IMR-90 (cell line): Measurements from ENCODE around the gene NR2F1. TPM values are rescaled to one million over a fixed set of nuclear protein-coding genes. Genes with fewer than 3 reads are reported as not detected.

Experiments
- ATAC-seq: fragments of 200-7000 bp; cut with Tn5 transposase; 2 replicates; pipeline ENCODE4 v1.9.1; 2020; ENCODE audit warnings: low read depth, mild to moderate bottlenecking, moderate library complexity
- BruUV-seq: library from RNA; stranded (reverse); fragments of 400-500 nt; replicated peaks from 2 replicates; lab custom pipeline; 2021; lab: Mats Ljungman, UMichigan
- CTCF ChIA-PET: fragments of 300-600 bp; formaldehyde crosslinking; extraction: SDS; loops from one replicate; lab custom pipeline; 2021; ENCODE audit warnings: antibody characterized with exemption; lab: Yijun Ruan, JAX
- POLR2A ChIA-PET: fragments of 300-600 bp; sonication (Branson Sonifier 250); formaldehyde crosslinking; loops from one replicate; lab custom pipeline; 2022; ENCODE audit warnings: antibody characterized with exemption; ENCODE audit not compliant: unreplicated experiment; lab: Charles Lee
- DNase-seq: peaks from one replicate; pipeline ENCODE4 v3.0.0; 2013
- H2AFZ ChIP-seq: replicated peaks from 2 replicates; pipeline ENCODE3; 2013; ENCODE audit warnings: low read length, mild to moderate bottlenecking; ENCODE audit not compliant: poor library complexity
- H2AK5ac ChIP-seq: 2 replicates; pipeline ENCODE4 v1.6.1; 2013; ENCODE audit warnings: low read depth, low read length, inconsistent platforms
- H2AK9ac ChIP-seq: replicated peaks from 2 replicates; pipeline ENCODE3; 2013; ENCODE audit warnings: mild to moderate bottlenecking, low read depth, low read length, moderate library complexity; ENCODE audit not compliant: poor library complexity
- H2BK120ac ChIP-seq: 2 replicates; pipeline ENCODE4 v1.6.1; 2013; ENCODE audit warnings: low read depth, low read length, inconsistent platforms
- H2BK15ac ChIP-seq: 3 replicates; pipeline ENCODE4 v1.6.1; 2013; ENCODE audit warnings: low read depth, low read length, inconsistent platforms
- H2BK20ac ChIP-seq: 2 replicates; pipeline ENCODE4 v1.6.1; 2013; ENCODE audit warnings: low read depth, mild to moderate bottlenecking, inconsistent platforms, low read length, moderate library complexity
- H2BK5ac ChIP-seq: 2 replicates; pipeline ENCODE4 v1.6.1; 2013; ENCODE audit warnings: mild to moderate bottlenecking, low read depth, low read length, inconsistent platforms; ENCODE audit not compliant: poor library complexity, severe bottlenecking
- H3K14ac ChIP-seq: replicated peaks from 2 replicates; pipeline ENCODE4 v1.6.1; 2013; ENCODE audit warnings: low read depth, low read length, inconsistent platforms
- H3K18ac ChIP-seq: 2 replicates; pipeline ENCODE4 v1.6.1; 2013; ENCODE audit warnings: low read depth, low read length, control low read depth
- H3K23ac ChIP-seq: 2 replicates; pipeline ENCODE4 v1.6.1; 2013; ENCODE audit warnings: low read depth, low read length, inconsistent platforms
- H3K27ac ChIP-seq: 2 replicates; pipeline ENCODE4 v1.5.1; 2013; ENCODE audit warnings: mild to moderate bottlenecking, control low read depth, low read length; ENCODE audit not compliant: insufficient read depth
- H3K27me3 ChIP-seq: 2 replicates; pipeline ENCODE4 v1.6.1; 2013; ENCODE audit warnings: low read length; ENCODE audit not compliant: control insufficient read depth, insufficient read depth
- H3K36me3 ChIP-seq: 2 replicates; pipeline ENCODE4 v1.6.1; 2013; ENCODE audit warnings: low read length, mixed read lengths; ENCODE audit not compliant: control insufficient read depth, insufficient read depth
- H3K4ac ChIP-seq: 2 replicates; pipeline ENCODE4 v1.6.1; 2013; ENCODE audit warnings: low read depth, low read length, inconsistent platforms
- H3K4me1 ChIP-seq: 2 replicates; pipeline ENCODE4 v1.6.1; 2013; ENCODE audit warnings: low read length, mixed read lengths; ENCODE audit not compliant: control insufficient read depth, insufficient read depth
- H3K4me2 ChIP-seq: 2 replicates; pipeline ENCODE4 v1.6.1; 2013; ENCODE audit warnings: low read depth, mild to moderate bottlenecking, control low read depth, low read length, moderate library complexity
- H3K4me3 ChIP-seq: 2 replicates; pipeline ENCODE4 v1.5.1; 2013; ENCODE audit warnings: low read depth, mild to moderate bottlenecking, control low read depth, low read length, moderate library complexity; ENCODE audit not compliant: insufficient read depth
- H3K56ac ChIP-seq: 2 replicates; pipeline ENCODE4 v1.6.1; 2013; ENCODE audit warnings: low read length, inconsistent platforms; ENCODE audit not compliant: insufficient read depth; ENCODE audit errors: extremely low read depth
- H3K79me1 ChIP-seq, 2 experiments: 2 replicates each; pipeline ENCODE4 v1.6.1; 2013; ENCODE audit warnings: low read length in 2 of 2, inconsistent platforms in 1 of 2, low read depth in 1 of 2
- H3K9ac ChIP-seq: 2 replicates; pipeline ENCODE4 v1.6.1; 2013; ENCODE audit warnings: low read depth, low read length, control low read depth
- H3K9me1 ChIP-seq: 2 replicates; pipeline ENCODE4 v1.6.1; 2013; ENCODE audit warnings: low read length, inconsistent platforms; ENCODE audit not compliant: insufficient read depth
- H3K9me3 ChIP-seq: 2 replicates; pipeline ENCODE4 v1.6.1; 2013; ENCODE audit warnings: low read length; ENCODE audit not compliant: control insufficient read depth, insufficient read depth
- H4K20me1 ChIP-seq: 2 replicates; pipeline ENCODE4 v1.6.1; 2013; ENCODE audit warnings: low read length, inconsistent platforms; ENCODE audit not compliant: insufficient read depth
- H4K5ac ChIP-seq: 2 replicates; pipeline ENCODE4 v1.6.1; 2013; ENCODE audit warnings: mild to moderate bottlenecking, low read depth, low read length, control low read depth
- H4K8ac ChIP-seq, 2 experiments: 2 replicates each; pipeline ENCODE4 v1.6.1; 2013; ENCODE audit warnings: low read depth in 2 of 2, low read length in 2 of 2, control low read depth in 1 of 2, inconsistent platforms in 1 of 2
- H4K91ac ChIP-seq: 2 replicates; pipeline ENCODE4 v1.6.1; 2013; ENCODE audit warnings: low read depth, low read length, inconsistent platforms; ENCODE audit not compliant: insufficient read depth
- BHLHE40 ChIP-seq: fragments of 150-350 bp; IDR thresholded peaks from 2 replicates; pipeline ENCODE4 v1.6.1; 2016; ENCODE audit warnings: mild to moderate bottlenecking, low read depth, low read length
- CEBPB ChIP-seq: IDR thresholded peaks from 2 replicates; pipeline ENCODE4 v1.6.1; 2012; ENCODE audit warnings: low read depth, low read length, improper control_type of control experiment
- CHD1 ChIP-seq: IDR thresholded peaks from 2 replicates; pipeline ENCODE4 v1.6.1; 2012; ENCODE audit warnings: low read depth, low read length, improper control_type of control experiment
- CTCF ChIP-seq: conservative IDR thresholded peaks from 2 replicates; pipeline ENCODE4 v1.5.1; 2012; ENCODE audit warnings: mild to moderate bottlenecking, low read depth, low read length, improper control_type of control experiment
- FOS ChIP-seq: fragments of 150-350 bp; IDR thresholded peaks from 2 replicates; pipeline ENCODE4 v1.6.1; 2016; ENCODE audit warnings: low read depth, low read length
- MAFK ChIP-seq: IDR thresholded peaks from 2 replicates; pipeline ENCODE4 v1.6.1; 2012; ENCODE audit warnings: low read depth, low read length, improper control_type of control experiment
- MAZ ChIP-seq: IDR thresholded peaks from 2 replicates; pipeline ENCODE4 v1.6.1; 2012; ENCODE audit warnings: low read depth, mild to moderate bottlenecking, low read length, improper control_type of control experiment, moderate library complexity, borderline replicate concordance
- MXI1 ChIP-seq: IDR thresholded peaks from 2 replicates; pipeline ENCODE4 v1.6.1; 2012; ENCODE audit warnings: low read depth, mild to moderate bottlenecking, low read length, moderate library complexity, borderline replicate concordance
- NFE2L2 ChIP-seq: fragments of 150-350 bp; IDR thresholded peaks from 2 replicates; pipeline ENCODE4 v1.6.1; 2016; ENCODE audit warnings: low read depth, mild to moderate bottlenecking, low read length
- POLR2A ChIP-seq: IDR thresholded peaks from 2 replicates; pipeline ENCODE4 v1.6.1; 2012; ENCODE audit warnings: mild to moderate bottlenecking, low read depth, low read length
- RAD21 ChIP-seq: IDR thresholded peaks from 2 replicates; pipeline ENCODE4 v1.6.1; 2012; ENCODE audit warnings: low read length, improper control_type of control experiment
- RCOR1 ChIP-seq: IDR thresholded peaks from 2 replicates; pipeline ENCODE4 v1.6.1; 2012; ENCODE audit warnings: mild to moderate bottlenecking, low read length, improper control_type of control experiment; ENCODE audit not compliant: insufficient replicate concordance
- RFX5 ChIP-seq: IDR thresholded peaks from 2 replicates; pipeline ENCODE4 v1.8.0; 2012; ENCODE audit warnings: low read depth, mild to moderate bottlenecking, low read length, moderate library complexity
- SMC3 ChIP-seq: fragments of 150-350 bp; IDR thresholded peaks from 2 replicates; pipeline ENCODE4 v1.6.1; 2016; ENCODE audit warnings: low read depth, mild to moderate bottlenecking, antibody characterized with exemption, low read length, moderate library complexity
- USF2 ChIP-seq: fragments of 150-350 bp; IDR thresholded peaks from 2 replicates; pipeline ENCODE4 v1.6.1; 2017; ENCODE audit warnings: mild to moderate bottlenecking, antibody characterized with exemption, low read length, low read depth
- WGBS, 2 experiments: methylation state at CpG; one replicate each; pipeline versions ENCODE4 v1.1.5 to v1.1.7; 2013; ENCODE audit warnings: missing lambda C conversion rate in 2 of 2; ENCODE audit not compliant: insufficient read length in 1 of 2; ENCODE audit errors: extremely low coverage in 2 of 2; 5-methylcytosine and 5-hydroxymethylcytosine counted together
- dilution Hi-C: fragments of 300-500 bp; cut with HindIII; formaldehyde crosslinking; loops from one replicate; pipeline ENCODE4 v1.14.3; 2018; ENCODE audit warnings: low sequenced_read_pairs; ENCODE audit not compliant: unreplicated experiment
- in situ Hi-C: fragments of 300-500 bp; cut with MboI; formaldehyde crosslinking; loops from 3 replicates; pipeline ENCODE4 v1.14.3; 2019; ENCODE audit warnings: low sequenced_read_pairs, inconsistent platforms, mixed read lengths
- intact Hi-C: fragments of 100-400 bp; cut with micrococcal nuclease; formaldehyde crosslinking; loops from 2 replicates; pipeline ENCODE4 v1.10.0; 2022
- polyA plus RNA-seq, 3 experiments: library from polyadenylated mRNA; depleted of rRNA; stranded (reverse); fragments of >200 nt; gene quantifications; 2 replicates each; pipeline ENCODE4 v1.2.3, GENCODE V29; 2012; ENCODE audit warnings: low replicate concordance in 1 of 3
- total RNA-seq: library from RNA; depleted of rRNA; stranded (reverse); fragments of >200 nt; gene quantifications from 2 replicates; pipeline ENCODE4 v1.2.3, GENCODE V29; 2012

NR2F1 gene
- total and polyA plus RNA-seq, 2 of the 4 experiments (the other 2 are of a cell fraction) = 19.0 to 160 TPM

- peak overlapping the region; percentile 87 for H3K27ac ChIP-seq
- no peak overlapping the region for H2BK15ac ChIP-seq
- dilution Hi-C loops (no loop called here), intact Hi-C loops (loop anchor here (5.0 kb wide), 2 partner anchors 57 to 102 kb away; no protein-coding TSS in a partner anchor), in situ Hi-C loops (no loop called here)
- H3K23ac ChIP-seq = peak overlapping the region; percentile 57; the same call in 1 of the 2 replicates
- H3K4ac ChIP-seq = peak overlapping the region; percentile 74
- H3K56ac ChIP-seq = peak overlapping the region; percentile 64; the same call in 1 of the 2 replicates
- CTCF ChIA-PET = interaction anchor here (0.9 to 3.1 kb wide), 3 partner anchors 13 to 180 kb away, joined by 3 to 11 read pairs (median 4); no protein-coding TSS in a partner anchor
- peak overlapping the region; percentile 87 for H3K4me3 ChIP-seq
- H3K79me1 ChIP-seq = no peaks in the 10 kb centered on the region
- POLR2A ChIA-PET = interaction anchor here (1.0 kb wide), 2 partner anchors 16 to 32 kb away, joined by 3 read pairs; no protein-coding TSS in a partner anchor
- no peaks in the 10 kb centered on the region for H3K9me1 ChIP-seq
- H2AFZ ChIP-seq = peak overlapping the region; percentile 99
- peak overlapping the region; percentile 75; the same call in 1 of the 2 replicates for H3K14ac ChIP-seq
- peak overlapping the region; percentile 88; the same call in 1 of the 2 replicates for H2BK120ac ChIP-seq
- H4K20me1 ChIP-seq = no peaks in the 10 kb centered on the region
- no peaks in the 10 kb centered on the region for H3K9me3 ChIP-seq
- peak overlapping the region; percentile 95 for H3K4me2 ChIP-seq
- ATAC-seq (peak; percentile 83), DNase-seq (peak; percentile 68)
- no peak overlapping the region for H4K5ac ChIP-seq
- no peak overlapping the region for H2AK5ac ChIP-seq
- peak overlapping the region; percentile 78 for H3K9ac ChIP-seq
- WGBS, 2 experiments = 0% methylated on average over 28 of the region's 75 CpGs; no CpG with 5 or more reads in 1 of the 2 experiments
- H4K8ac ChIP-seq = peak overlapping the region in 1 of 2 experiments; percentile 73; a peak in 1 of 4 replicates
- peak overlapping the region; percentile 22; the same call in 1 of the 2 replicates for H3K18ac ChIP-seq
- peak overlapping the region; percentile 4 for H2AK9ac ChIP-seq
- H2BK20ac ChIP-seq = no peak overlapping the region
- peak overlapping the region; percentile 85 for H2BK5ac ChIP-seq
- H3K36me3 ChIP-seq = no peaks in the 10 kb centered on the region
- BruUV-seq = no TSS peak
- H4K91ac ChIP-seq = peak overlapping the region; percentile 75; the same call in 1 of the 2 replicates
- no peaks in the 10 kb centered on the region for H3K4me1 ChIP-seq
- no peaks in the 10 kb centered on the region for H3K27me3 ChIP-seq
- TF ChIP-seq RAD21 (peak; percentile 41), RFX5 (no peak), SMC3 (no peak), CHD1 (no peak), CTCF (peak; percentile 21; the same call in 1 of the 2 replicates), MXI1 (peak; percentile 67; the same call in 1 of the 2 replicates), NFE2L2 (no peak), RCOR1 (no peak), MAZ (no peak), BHLHE40 (no peak), USF2 (no peak), CEBPB (no peak), POLR2A (peak; percentile 29; the same call in 1 of the 2 replicates), MAFK (no peak), FOS (no peak)
Observed at GRCh38 chr5:93620487-93621326, 37.7 kb downstream of the NR2F1 start.
